NB4 (cell line): ENCODE measurements around the gene KIF9.

Source experiments
- DNase-seq: peaks from one replicate; pipeline ENCODE4 v3.0.0; 2010; ENCODE audit warnings: low read depth
- H3K4me3 ChIP-seq: one replicate; pipeline ENCODE4 v1.5.1; 2011; ENCODE audit warnings: mild to moderate bottlenecking, low read depth, low read length, moderate library complexity
- MYC ChIP-seq: IDR thresholded peaks from 2 replicates; pipeline ENCODE4 v1.6.1; 2011; ENCODE audit warnings: low read depth, low read length
- POLR2A ChIP-seq: IDR thresholded peaks from 2 replicates; pipeline ENCODE4 v1.6.1; 2011; ENCODE audit warnings: mild to moderate bottlenecking; ENCODE audit not compliant: insufficient read length; ENCODE audit errors: extremely low read depth
- TF ChIP-seq, protein P1 (sequence below): IDR thresholded peaks from one replicate; pipeline ENCODE4 v1.5.1; 2012; ENCODE audit warnings: low read depth, low read length
- TF ChIP-seq, protein P2 (sequence below): IDR thresholded peaks from 2 replicates; pipeline ENCODE4 v1.6.1; 2011; ENCODE audit warnings: low read depth, low read length

Gene KIF9

DNA sequence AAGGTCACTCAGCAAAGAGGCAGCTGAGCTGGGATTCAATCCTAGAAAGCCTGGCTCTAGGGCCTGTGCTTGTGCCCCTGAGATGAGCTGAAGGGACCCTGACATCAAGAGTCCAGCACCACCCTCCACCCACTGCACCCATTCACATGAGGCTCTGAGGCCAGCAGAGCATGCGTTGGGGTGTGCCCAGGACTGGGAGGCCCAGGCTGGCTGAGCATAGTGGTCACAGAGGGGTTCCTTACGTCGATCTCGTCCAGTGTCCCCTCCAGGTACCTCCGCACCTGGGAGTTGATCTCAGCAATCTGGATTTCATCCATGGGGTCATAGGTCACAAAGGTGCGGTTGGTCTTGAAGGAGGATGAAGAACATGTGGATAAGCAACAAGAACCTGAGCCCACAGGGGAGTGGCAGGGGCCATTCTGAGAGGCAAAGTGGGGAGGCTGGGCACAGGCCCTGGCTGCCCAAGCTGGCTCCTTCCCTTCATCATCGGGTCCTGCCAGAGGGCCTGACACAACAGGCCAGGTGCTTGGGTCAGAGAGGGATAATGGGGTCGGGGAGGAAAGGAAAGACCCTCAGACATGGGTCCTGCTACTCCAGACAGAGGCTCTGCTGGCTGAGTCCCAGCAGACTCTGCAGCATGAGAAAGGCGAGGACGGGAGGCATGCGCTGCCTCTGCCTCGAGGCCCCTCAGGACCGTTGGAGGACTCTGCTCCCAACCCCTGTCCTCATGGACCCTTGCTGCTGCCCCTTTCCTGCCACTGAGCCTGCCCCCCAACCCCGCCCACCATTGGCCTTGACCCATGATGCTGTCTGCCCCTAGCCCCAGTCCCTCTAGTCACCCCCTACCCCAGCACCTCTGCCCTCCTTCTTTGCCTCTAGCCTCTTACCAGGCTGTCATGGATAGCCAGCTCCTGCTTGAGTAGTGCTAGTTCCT lies 35.2 kb downstream of the KIF9 start:
- TF ChIP-seq POLR2A (no peak), MYC (no peak)
- TF ChIP-seq, protein P1, sequence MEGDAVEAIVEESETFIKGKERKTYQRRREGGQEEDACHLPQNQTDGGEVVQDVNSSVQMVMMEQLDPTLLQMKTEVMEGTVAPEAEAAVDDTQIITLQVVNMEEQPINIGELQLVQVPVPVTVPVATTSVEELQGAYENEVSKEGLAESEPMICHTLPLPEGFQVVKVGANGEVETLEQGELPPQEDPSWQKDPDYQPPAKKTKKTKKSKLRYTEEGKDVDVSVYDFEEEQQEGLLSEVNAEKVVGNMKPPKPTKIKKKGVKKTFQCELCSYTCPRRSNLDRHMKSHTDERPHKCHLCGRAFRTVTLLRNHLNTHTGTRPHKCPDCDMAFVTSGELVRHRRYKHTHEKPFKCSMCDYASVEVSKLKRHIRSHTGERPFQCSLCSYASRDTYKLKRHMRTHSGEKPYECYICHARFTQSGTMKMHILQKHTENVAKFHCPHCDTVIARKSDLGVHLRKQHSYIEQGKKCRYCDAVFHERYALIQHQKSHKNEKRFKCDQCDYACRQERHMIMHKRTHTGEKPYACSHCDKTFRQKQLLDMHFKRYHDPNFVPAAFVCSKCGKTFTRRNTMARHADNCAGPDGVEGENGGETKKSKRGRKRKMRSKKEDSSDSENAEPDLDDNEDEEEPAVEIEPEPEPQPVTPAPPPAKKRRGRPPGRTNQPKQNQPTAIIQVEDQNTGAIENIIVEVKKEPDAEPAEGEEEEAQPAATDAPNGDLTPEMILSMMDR, result no peak
- TF ChIP-seq, protein P2, sequence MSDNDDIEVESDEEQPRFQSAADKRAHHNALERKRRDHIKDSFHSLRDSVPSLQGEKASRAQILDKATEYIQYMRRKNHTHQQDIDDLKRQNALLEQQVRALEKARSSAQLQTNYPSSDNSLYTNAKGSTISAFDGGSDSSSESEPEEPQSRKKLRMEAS, result no peak

DNA sequence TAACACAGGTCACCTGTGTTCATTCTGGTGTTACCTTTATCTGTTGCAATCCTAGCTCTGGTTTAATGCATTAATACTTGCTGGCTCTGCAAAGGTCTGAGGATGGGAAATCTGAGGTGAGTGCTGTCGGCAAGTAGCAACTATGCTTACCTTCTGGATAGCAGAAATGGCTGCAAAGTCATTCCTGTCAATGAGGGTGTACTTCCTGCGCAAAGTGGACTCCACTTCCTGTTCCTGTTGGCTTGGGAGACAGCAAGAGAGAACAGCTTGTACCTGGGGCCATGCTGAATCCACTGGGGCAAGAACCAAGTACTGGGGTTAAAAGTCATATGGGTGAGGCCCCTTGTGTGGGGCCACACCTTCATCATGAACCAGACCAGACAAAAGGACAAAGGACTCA lies 37.3 kb downstream of the KIF9 start:
- TF ChIP-seq, protein P2, result no peak
- TF ChIP-seq, protein P1, result no peak
- TF ChIP-seq MYC (no peak), POLR2A (no peak)
- no peak overlapping the region for H3K4me3 ChIP-seq

More for the DNA sequence above, 35.2 kb downstream of the KIF9 start:
- H3K4me3 ChIP-seq, result no peak overlapping the region
- no peak for DNase-seq

DNA sequence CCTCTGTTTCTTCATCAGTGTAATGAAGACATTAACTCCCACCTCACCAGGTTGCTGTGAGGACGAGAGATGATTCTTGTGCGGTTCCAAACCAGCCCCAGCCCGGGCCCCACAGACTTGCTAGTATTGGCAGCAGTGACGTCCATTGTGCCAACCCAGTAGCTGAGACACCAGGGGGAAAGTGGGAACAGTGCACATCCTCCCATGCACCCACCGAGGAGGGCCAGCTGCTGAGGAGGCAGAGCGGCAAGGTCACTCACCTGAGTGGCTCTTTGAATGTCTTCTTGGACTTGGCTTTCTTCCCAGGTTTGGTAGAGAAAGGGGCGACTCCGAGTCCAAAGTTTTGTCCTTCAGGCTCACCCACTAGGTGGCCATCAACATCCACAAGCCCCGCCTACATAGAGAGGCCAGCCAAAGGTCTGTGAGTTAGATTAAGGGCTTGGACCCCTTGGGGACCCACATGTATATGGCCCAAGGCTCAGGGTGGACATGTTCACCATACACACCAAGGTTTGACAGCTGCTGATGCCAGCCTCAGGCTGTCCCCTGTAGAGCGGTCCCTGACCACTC lies 38.0 kb downstream of the KIF9 start:
- TF ChIP-seq, protein P1, result no peak
- TF ChIP-seq, protein P2, result no peak
- TF ChIP-seq MYC (no peak), POLR2A (no peak)
- no peak overlapping the region for H3K4me3 ChIP-seq
- no peak for DNase-seq

More for the DNA sequence above, 37.3 kb downstream of the KIF9 start:
- DNase-seq, result no peak

DNA sequence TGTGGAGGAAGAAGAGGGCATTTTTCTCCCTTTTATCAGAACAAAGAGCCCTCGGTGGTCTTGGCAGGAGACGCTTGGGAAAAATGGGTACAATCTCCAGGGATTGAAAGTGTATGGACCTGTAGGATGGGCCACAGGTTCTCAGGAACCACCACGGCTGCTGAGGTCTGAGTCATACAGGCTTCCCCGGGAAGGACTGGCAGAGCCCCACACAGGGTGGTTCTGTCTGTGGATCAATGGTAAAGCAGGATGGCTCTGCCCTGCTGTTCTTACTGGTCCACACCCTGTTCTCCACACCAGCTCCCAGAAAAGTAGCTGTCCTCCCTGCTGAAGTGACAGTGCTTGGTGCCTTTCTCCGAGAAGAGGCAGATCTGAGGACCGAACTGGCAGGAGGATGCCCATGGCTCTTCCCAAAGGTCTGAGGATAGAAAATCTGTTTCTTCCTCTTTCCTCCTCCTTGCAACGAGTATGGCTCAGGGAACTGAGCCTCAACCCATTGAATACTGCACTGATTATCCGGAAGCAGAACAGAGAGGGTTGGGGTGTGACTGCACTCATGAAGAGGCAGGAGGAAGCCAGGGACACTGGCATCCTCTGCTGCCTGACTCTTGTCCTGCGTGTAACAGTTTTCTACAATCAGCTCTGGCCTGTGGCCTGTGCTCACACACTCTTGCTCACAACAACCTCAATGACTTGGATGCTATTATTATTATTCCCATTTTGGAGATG lies 39.0 kb downstream of the KIF9 start:
- TF ChIP-seq, protein P1, result no peak
- no peak for TF ChIP-seq POLR2A
- TF ChIP-seq, protein P2, result no peak
- no peak for TF ChIP-seq MYC
- H3K4me3 ChIP-seq, result no peak overlapping the region

DNA sequence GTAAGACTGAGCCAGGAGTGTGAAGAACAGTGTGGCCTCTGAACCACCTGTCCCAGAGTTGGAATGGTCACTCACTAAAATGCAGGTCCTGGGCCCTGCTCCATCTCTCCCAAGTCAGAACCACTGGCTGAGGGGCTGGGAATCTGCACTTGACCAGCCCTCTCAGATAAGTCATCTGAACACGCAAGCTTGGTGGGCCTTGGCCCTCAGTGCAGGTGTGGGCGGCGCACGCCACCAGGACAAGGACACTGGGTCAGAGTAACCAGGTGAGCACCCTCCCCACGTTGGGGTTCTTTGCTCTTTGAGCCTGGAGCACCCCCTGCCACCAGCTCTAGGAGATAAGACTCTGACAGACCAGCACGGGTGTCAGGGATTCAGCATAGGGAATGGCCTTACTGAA lies 42.7 kb downstream of the KIF9 start:
- DNase-seq, result no peak
- TF ChIP-seq MYC (no peak), POLR2A (no peak)
- TF ChIP-seq, protein P2, result no peak
- TF ChIP-seq, protein P1, result no peak
- no peak overlapping the region for H3K4me3 ChIP-seq

More for the DNA sequence above, 39.0 kb downstream of the KIF9 start:
- DNase-seq, result no peak
